ENCODE results near the gene PARD3B. TPM values are rescaled to one million over a fixed set of nuclear protein-coding genes. Genes with fewer than 3 reads are reported as not detected.

Gene PARD3B
- total and polyA plus RNA-seq, 2 donors from 2014 or later: 5.3 to 29.6 TPM

DNA sequence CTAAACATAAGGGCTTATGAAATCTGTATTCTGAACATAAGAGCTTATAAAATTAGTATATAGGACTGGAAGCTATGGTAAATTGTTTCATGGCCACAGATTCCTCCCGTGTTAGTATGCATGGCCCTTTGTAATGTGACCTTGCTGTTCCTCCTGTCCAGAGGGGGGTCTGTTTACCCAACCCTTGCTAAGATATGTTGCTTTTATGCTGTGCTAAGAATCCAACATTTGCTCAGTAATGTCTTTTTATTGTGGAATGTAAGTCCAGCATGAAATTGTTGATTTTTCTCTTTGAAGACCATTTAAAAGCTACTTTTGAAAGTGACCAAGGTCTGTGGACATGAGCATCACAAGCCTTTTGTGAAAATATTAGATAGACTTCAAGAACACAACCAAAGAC is 485.4 kb downstream of the PARD3B start:
- intact Hi-C loops (cut with DNase I): no loop called here
- FAIRE-seq: no peak
- TF ChIP-seq CTCF (IDR thresholded peaks at IDR 0.05; ENCODE audit: borderline replicate concordance, extremely low read depth, insufficient read depth): no peak

DNA sequence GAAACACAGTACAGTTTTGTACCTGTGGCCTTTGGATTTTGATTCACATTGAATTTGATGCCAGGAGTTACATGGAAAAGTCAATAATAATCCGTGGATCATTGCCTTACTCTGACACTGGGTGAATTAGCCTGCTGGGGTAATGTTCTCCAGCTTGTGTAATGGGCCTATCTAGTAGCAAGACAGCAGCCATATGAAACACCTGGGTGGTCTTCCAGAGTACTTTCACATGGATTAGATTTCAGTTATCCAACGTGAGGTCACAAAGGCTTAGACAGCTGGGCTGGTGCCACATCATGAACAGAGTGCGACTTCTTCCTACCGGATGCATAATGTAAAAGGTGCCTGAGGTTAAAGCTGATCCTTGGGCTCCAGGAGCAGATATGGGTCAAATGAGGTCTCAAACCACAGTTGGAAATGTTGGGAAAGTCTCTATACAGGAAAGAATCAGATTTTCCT is 486.8 kb downstream of the PARD3B start:
- H3K9me3 ChIP-seq (ENCODE audit: control insufficient read depth in 2 of 3, insufficient read depth in 1 of 3, low read length in 3 of 3): no peaks in the 10 kb centered on the region
- no peaks in the 10 kb centered on the region for H3K27me3 ChIP-seq (ENCODE audit: control insufficient read depth, insufficient read depth, low read length)
- no peak overlapping the region for H3K9ac ChIP-seq (ENCODE audit: low read length in 3 of 3)
- TF ChIP-seq CTCF (IDR thresholded peaks at IDR 0.05; ENCODE audit: borderline replicate concordance, extremely low read depth, insufficient read depth): no peak
- intact Hi-C loops (cut with DNase I): no loop called here
- FAIRE-seq: no peak
- no peaks in the 10 kb centered on the region for H3K36me3 ChIP-seq (ENCODE audit: control insufficient read depth in 2 of 3, insufficient read depth in 3 of 3, low read length in 3 of 3)
- DNase-seq: peak in 3 of 5 donors; percentile 18 to 61 (median 46)
- no peak overlapping the region for H3K4me3 ChIP-seq (ENCODE audit: low read length in 3 of 3)
- H3K27ac ChIP-seq (ENCODE audit: low read depth in 2 of 2, low read length in 2 of 2): no peak overlapping the region
- no peaks in the 10 kb centered on the region for H3K4me1 ChIP-seq (ENCODE audit: control insufficient read depth in 2 of 3, insufficient read depth in 2 of 3, low read depth in 1 of 3, low read length in 3 of 3)

More for the DNA sequence above, 485.4 kb downstream of the PARD3B start:
- no peak overlapping the region for H3K9ac ChIP-seq (ENCODE audit: low read length in 3 of 3)
- no peaks in the 10 kb centered on the region for H3K9me3 ChIP-seq (ENCODE audit: control insufficient read depth in 2 of 3, insufficient read depth in 1 of 3, low read length in 3 of 3)
- H3K4me1 ChIP-seq (ENCODE audit: control insufficient read depth in 2 of 3, insufficient read depth in 2 of 3, low read depth in 1 of 3, low read length in 3 of 3): no peaks in the 10 kb centered on the region
- H3K36me3 ChIP-seq (ENCODE audit: control insufficient read depth in 2 of 3, insufficient read depth in 3 of 3, low read length in 3 of 3): no peaks in the 10 kb centered on the region
- no peaks in the 10 kb centered on the region for H3K27me3 ChIP-seq (ENCODE audit: control insufficient read depth, insufficient read depth, low read length)
- DNase-seq: no peak
- no peak overlapping the region for H3K4me3 ChIP-seq (ENCODE audit: low read length in 3 of 3)
- no peak overlapping the region for H3K27ac ChIP-seq (ENCODE audit: low read depth in 2 of 2, low read length in 2 of 2)

GRCh38 chr2:205033431-205033830 is 488.2 kb downstream of the PARD3B start:
- DNase-seq: no peak
- Histone ChIP-seq H3K27me3 (ENCODE audit: control insufficient read depth, insufficient read depth, low read length) (no peaks in the 10 kb centered on the region), H3K9ac (ENCODE audit: low read length in 3 of 3) (no peak overlapping the region), H3K4me3 (ENCODE audit: low read length in 3 of 3) (no peak overlapping the region), H3K9me3 (ENCODE audit: control insufficient read depth in 2 of 3, insufficient read depth in 1 of 3, low read length in 3 of 3) (no peaks in the 10 kb centered on the region), H3K36me3 (ENCODE audit: control insufficient read depth in 2 of 3, insufficient read depth in 3 of 3, low read length in 3 of 3) (no peaks in the 10 kb centered on the region), H3K4me1 (ENCODE audit: control insufficient read depth in 2 of 3, insufficient read depth in 2 of 3, low read depth in 1 of 3, low read length in 3 of 3) (no peaks in the 10 kb centered on the region), H3K27ac (ENCODE audit: low read depth in 2 of 2, low read length in 2 of 2) (no peak overlapping the region)
- intact Hi-C loops (cut with DNase I): no loop called here
- no peak for FAIRE-seq
- no peak for TF ChIP-seq CTCF (IDR thresholded peaks at IDR 0.05; ENCODE audit: borderline replicate concordance, extremely low read depth, insufficient read depth)

GRCh38 chr2:205034034-205034433 is 488.8 kb downstream of the PARD3B start:
- no peak overlapping the region for H3K4me3 ChIP-seq (ENCODE audit: low read length in 3 of 3)

More at GRCh38 chr2:205034034-205034433, 488.8 kb downstream of the PARD3B start:
- H3K9me3 ChIP-seq (ENCODE audit: control insufficient read depth in 2 of 3, insufficient read depth in 1 of 3, low read length in 3 of 3): no peaks in the 10 kb centered on the region
- H3K27me3 ChIP-seq (ENCODE audit: control insufficient read depth, insufficient read depth, low read length): no peaks in the 10 kb centered on the region
- no peak for FAIRE-seq
- no peak for DNase-seq
- no peak overlapping the region for H3K9ac ChIP-seq (ENCODE audit: low read length in 3 of 3)
- H3K4me1 ChIP-seq (ENCODE audit: control insufficient read depth in 2 of 3, insufficient read depth in 2 of 3, low read depth in 1 of 3, low read length in 3 of 3): no peaks in the 10 kb centered on the region
- intact Hi-C loops (cut with DNase I): no loop called here
- no peak overlapping the region for H3K27ac ChIP-seq (ENCODE audit: low read depth in 2 of 2, low read length in 2 of 2)
- H3K36me3 ChIP-seq (ENCODE audit: control insufficient read depth in 2 of 3, insufficient read depth in 3 of 3, low read length in 3 of 3): no peaks in the 10 kb centered on the region
- no peak for TF ChIP-seq CTCF (IDR thresholded peaks at IDR 0.05; ENCODE audit: borderline replicate concordance, extremely low read depth, insufficient read depth)
